ENCODE data around the gene CELF2. TPM values are rescaled to one million over a fixed set of nuclear protein-coding genes. Genes with fewer than 3 reads are reported as not detected.

Gene CELF2
- total RNA-seq, 1 experiment from 2014 or later, result 28.7 TPM

DNA sequence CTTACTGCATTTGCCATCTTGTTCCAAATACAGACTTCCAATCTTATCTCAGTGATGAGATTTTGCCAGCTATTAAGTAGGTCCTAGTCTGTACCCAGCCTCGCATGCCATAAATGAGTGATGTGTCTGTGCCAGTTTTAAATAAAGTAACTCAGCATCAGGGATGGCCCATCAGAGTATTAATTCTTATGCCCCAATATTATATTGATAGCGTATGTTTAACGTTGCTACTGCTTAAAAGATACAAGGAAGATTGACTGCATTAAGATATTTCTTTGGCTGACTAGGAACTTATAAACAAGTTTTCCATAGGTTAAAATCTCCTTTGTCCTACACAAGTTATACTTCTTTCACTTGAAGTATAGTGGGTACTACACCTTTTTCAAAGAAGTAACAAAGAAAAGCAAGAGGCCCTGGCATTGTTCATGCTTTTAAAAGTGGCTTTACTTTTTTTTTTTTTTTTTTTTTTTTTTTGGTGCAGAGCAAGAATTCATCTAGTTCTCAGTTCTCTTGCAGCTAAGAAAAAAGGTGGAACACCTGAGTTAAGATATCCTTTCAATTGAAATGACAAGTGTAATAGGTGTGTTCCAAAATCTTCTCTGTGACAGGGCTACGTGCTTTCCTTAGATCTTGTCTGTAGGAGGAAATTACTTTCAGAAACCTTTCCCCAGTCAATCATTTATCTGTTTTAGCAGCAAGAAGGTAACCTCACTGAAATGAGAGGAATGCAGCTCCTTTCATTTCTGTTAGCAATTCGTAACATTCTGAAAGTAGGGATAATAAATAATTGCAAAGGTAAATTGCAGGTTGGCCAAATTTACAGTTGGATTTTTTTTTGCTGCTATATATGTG lies 245.0 kb downstream of the CELF2 start:
- Histone ChIP-seq H2BK12ac (ENCODE audit: insufficient read length, low read depth, low read length) (no peak overlapping the region), H4K8ac (replicated peaks; ENCODE audit: insufficient read length, low read depth, low read length) (no peak overlapping the region), H2BK5ac (ENCODE audit: insufficient read length, low read length) (no peak overlapping the region), H3K27ac (ENCODE audit: insufficient read length, low read depth, low read length) (no peak overlapping the region), H3K27me3 (ENCODE audit: insufficient read depth, low read length) (no peaks in the 10 kb centered on the region), H2BK20ac (ENCODE audit: low read depth, low read length, poor library complexity, severe bottlenecking) (no peak overlapping the region), H3K4ac (ENCODE audit: low read depth, low read length) (no peak overlapping the region), H3K18ac (ENCODE audit: insufficient read length, low read depth, low read length) (no peak overlapping the region), H3K9me3 (ENCODE audit: control insufficient read depth, low read depth, low read length) (no peaks in the 10 kb centered on the region), H3K56ac (ENCODE audit: insufficient read length, low read depth, low read length) (no peak overlapping the region), H3K79me1 (ENCODE audit: insufficient read depth, low read depth, low read length, poor library complexity, severe bottlenecking) (no peaks in the 10 kb centered on the region), H4K5ac (ENCODE audit: insufficient read length, low read depth, low read length) (no peak overlapping the region), H3K23me2 (ENCODE audit: insufficient read length, low read depth, low read length, poor library complexity, severe bottlenecking) (no peaks in the 10 kb centered on the region), H3K23ac (ENCODE audit: insufficient read length, low read depth, low read length) (no peak overlapping the region), H3K79me2 (ENCODE audit: insufficient read depth, low read length) (no peaks in the 10 kb centered on the region), H3K4me2 (ENCODE audit: insufficient read depth, insufficient read length, low read length) (no peak overlapping the region), H2BK120ac (ENCODE audit: low read depth, low read length, poor library complexity, severe bottlenecking) (no peak overlapping the region), H2BK15ac (ENCODE audit: low read depth, low read length) (no peak overlapping the region), H4K91ac (ENCODE audit: insufficient read length, low read depth, low read length) (no peak overlapping the region), H3K9ac (ENCODE audit: extremely low read depth, insufficient read length, low read length) (no peak overlapping the region), H4K20me1 (ENCODE audit: control insufficient read depth, insufficient read depth, insufficient read length) (no peaks in the 10 kb centered on the region), H3T11ph (ENCODE audit: low read length) (no peak overlapping the region), H3K4me1 (ENCODE audit: insufficient read depth, low read length) (no peaks in the 10 kb centered on the region), H3K14ac (ENCODE audit: insufficient read depth, low read length) (no peak overlapping the region), H2AK5ac (ENCODE audit: insufficient read length, low read length) (no peak overlapping the region), H2AFZ (ENCODE audit: low read length) (no peak overlapping the region)
- no peak for DNase-seq
- no CpG with 5 or more reads among the region's 5 CpGs for WGBS (ENCODE audit: extremely low coverage, insufficient read length, low lambda C conversion rate)
- TF ChIP-seq, protein P1, sequence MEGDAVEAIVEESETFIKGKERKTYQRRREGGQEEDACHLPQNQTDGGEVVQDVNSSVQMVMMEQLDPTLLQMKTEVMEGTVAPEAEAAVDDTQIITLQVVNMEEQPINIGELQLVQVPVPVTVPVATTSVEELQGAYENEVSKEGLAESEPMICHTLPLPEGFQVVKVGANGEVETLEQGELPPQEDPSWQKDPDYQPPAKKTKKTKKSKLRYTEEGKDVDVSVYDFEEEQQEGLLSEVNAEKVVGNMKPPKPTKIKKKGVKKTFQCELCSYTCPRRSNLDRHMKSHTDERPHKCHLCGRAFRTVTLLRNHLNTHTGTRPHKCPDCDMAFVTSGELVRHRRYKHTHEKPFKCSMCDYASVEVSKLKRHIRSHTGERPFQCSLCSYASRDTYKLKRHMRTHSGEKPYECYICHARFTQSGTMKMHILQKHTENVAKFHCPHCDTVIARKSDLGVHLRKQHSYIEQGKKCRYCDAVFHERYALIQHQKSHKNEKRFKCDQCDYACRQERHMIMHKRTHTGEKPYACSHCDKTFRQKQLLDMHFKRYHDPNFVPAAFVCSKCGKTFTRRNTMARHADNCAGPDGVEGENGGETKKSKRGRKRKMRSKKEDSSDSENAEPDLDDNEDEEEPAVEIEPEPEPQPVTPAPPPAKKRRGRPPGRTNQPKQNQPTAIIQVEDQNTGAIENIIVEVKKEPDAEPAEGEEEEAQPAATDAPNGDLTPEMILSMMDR (conservative IDR thresholded peaks at IDR 0.05), result no peak
- Mint-ChIP-seq H3K4me1 (peaks cover 15 to 26% of the 10 kb centered on the region in 2 experiments), H3K27me3 (ENCODE audit: low read depth) (no peaks in the 10 kb centered on the region), H3K27ac (peak overlapping the region in 1 of 3 experiments; percentile 94; a peak in 1 of 7 replicates), H3K36me3 (ENCODE audit: insufficient read depth in 1 of 3, low read depth in 3 of 3) (peaks cover under 1 to 33% (median 25%) of the 10 kb centered on the region in 3 experiments; a peak in 6 of 7 replicates), H3K4me3 (no peak overlapping the region), H3K9me3 (no peaks in the 10 kb centered on the region; a peak in 1 of 5 replicates)
